HepG2 (cell line): ENCODE data around the gene BAIAP2L1. TPM values are rescaled to one million over a fixed set of nuclear protein-coding genes. Genes with fewer than 3 reads are reported as not detected.

Experiments used
- ARNTL ChIP-seq: sonication (generic); formaldehyde crosslinking; IDR thresholded peaks from 2 replicates; pipeline ENCODE4 v1.4.0; 2020; ENCODE audit warnings: mild to moderate bottlenecking, missing genetic modification reagents
- ATF7-NPFF ChIP-seq: sonication (generic); formaldehyde crosslinking; IDR thresholded peaks from 2 replicates; pipeline ENCODE4 v1.8.1; 2023; ENCODE audit warnings: mild to moderate bottlenecking, low read depth, missing genetic modification reagents, moderate library complexity
- BCL6 ChIP-seq: IDR thresholded peaks from 2 replicates; pipeline ENCODE4 v1.6.1; 2016; ENCODE audit warnings: missing genetic modification reagents, missing compliant biosample characterization
- DR1 ChIP-seq: sonication (generic); formaldehyde crosslinking; IDR thresholded peaks from 2 replicates; pipeline ENCODE4 v1.8.0; 2021; ENCODE audit warnings: mild to moderate bottlenecking, missing genetic modification reagents, inconsistent platforms
- EEA1 ChIP-seq: sonication (generic); formaldehyde crosslinking; IDR thresholded peaks from 2 replicates; pipeline ENCODE4 v1.5.1; 2020; ENCODE audit warnings: mild to moderate bottlenecking, missing genetic modification reagents, borderline replicate concordance
- FOXK1 ChIP-seq: sonication (generic); formaldehyde crosslinking; IDR thresholded peaks from 2 replicates; pipeline ENCODE4 v1.4.0; 2020; ENCODE audit warnings: low read depth, missing genetic modification reagents, borderline replicate concordance
- IKZF4 ChIP-seq: sonication (generic); formaldehyde crosslinking; IDR thresholded peaks from 2 replicates; pipeline ENCODE4 v1.5.1; 2020; ENCODE audit warnings: borderline replicate concordance, mild to moderate bottlenecking, low read depth, missing genetic modification reagents; ENCODE audit errors: not compliant biosample characterization
- KDM2A ChIP-seq: sonication (generic); formaldehyde crosslinking; IDR thresholded peaks from 2 replicates; pipeline ENCODE4 v1.4.0; 2020; ENCODE audit warnings: low read depth, missing genetic modification reagents, borderline replicate concordance
- MEF2D ChIP-seq: sonication (generic); formaldehyde crosslinking; IDR thresholded peaks from 2 replicates; pipeline ENCODE4 v1.5.1; 2020; ENCODE audit warnings: mild to moderate bottlenecking, missing genetic modification reagents
- PHF20 ChIP-seq: sonication (generic); formaldehyde crosslinking; IDR thresholded peaks from 2 replicates; pipeline ENCODE4 v1.5.0; 2020; ENCODE audit warnings: mild to moderate bottlenecking, missing genetic modification reagents
- RXRB ChIP-seq: IDR thresholded peaks from 2 replicates; pipeline ENCODE4 v1.6.1; 2016; ENCODE audit warnings: borderline replicate concordance, missing genetic modification reagents, missing compliant biosample characterization
- ZNF142 ChIP-seq: sonication (generic); formaldehyde crosslinking; IDR thresholded peaks from 2 replicates; pipeline ENCODE4 v1.4.0; 2020; ENCODE audit warnings: missing genetic modification reagents
- ZNF30 ChIP-seq: sonication (generic); formaldehyde crosslinking; IDR thresholded peaks from 2 replicates; pipeline ENCODE4 v1.5.0; 2020; ENCODE audit warnings: mild to moderate bottlenecking, missing genetic modification reagents
- ZNF512B ChIP-seq: sonication (generic); formaldehyde crosslinking; IDR thresholded peaks from 2 replicates; pipeline ENCODE4 v1.5.1; 2020; ENCODE audit warnings: missing genetic modification reagents, mild to moderate bottlenecking, borderline replicate concordance
- ZNF550 ChIP-seq: sonication (generic); formaldehyde crosslinking; IDR thresholded peaks from 2 replicates; pipeline ENCODE4 v1.4.0; 2020; ENCODE audit warnings: mild to moderate bottlenecking, missing genetic modification reagents, borderline replicate concordance
- ZNF703 ChIP-seq: sonication (generic); formaldehyde crosslinking; IDR thresholded peaks from 2 replicates; pipeline ENCODE4 v1.5.1; 2020; ENCODE audit warnings: missing genetic modification reagents, mild to moderate bottlenecking, moderate library complexity, borderline replicate concordance
- ZSCAN29 ChIP-seq: sonication (generic); formaldehyde crosslinking; conservative IDR thresholded peaks from 2 replicates; pipeline ENCODE4 v1.4.0; 2020; ENCODE audit warnings: mild to moderate bottlenecking, missing genetic modification reagents
- polyA plus RNA-seq, 8 experiments: library from polyadenylated mRNA; depleted of rRNA in 3 of 8; stranded (reverse) in 7 of 8; unstranded in 1 of 8; fragments of >200 nt; fragmentation: Illumina TruSeq in 4 of 8; extraction: Trizol in 4 of 8; gene quantifications; 2 replicates each; pipeline versions ENCODE4 v1.2.1 to v1.2.3, GENCODE V29; 2011 to 2016; ENCODE audit warnings: low read depth in 4 of 8, missing spikeins in 1 of 8, mixed read lengths in 1 of 8; ENCODE audit not compliant: insufficient read depth in 1 of 8
- total RNA-seq, 5 experiments: library from RNA; depleted of rRNA; stranded (reverse); fragments of >200 nt; fragmentation: Illumina TruSeq; extraction: Trizol; gene quantifications; 2 replicates each; pipeline ENCODE4 v1.2.3, GENCODE V29; 2016; ENCODE audit warnings: low read depth in 1 of 5
- TF ChIP-seq, protein P1 (sequence below): sonication (generic); formaldehyde crosslinking; IDR thresholded peaks from 2 replicates; pipeline ENCODE4 v1.8.1; 2023; ENCODE audit warnings: mild to moderate bottlenecking, missing genetic modification reagents

Gene BAIAP2L1
- total and polyA plus RNA-seq, 2 of the 13 experiments (the other 11 are each of a cell fraction or from before 2014, with no cell fraction given) = 13.0 to 21.5 TPM

- TF ChIP-seq MEF2D (CRISPR knock-in tag) (0 out of 2 replicates have a peak, but pooled peaks have one; percentile 28), ATF7-NPFF (CRISPR knock-in tag) (peak; percentile 70; the same call in 1 of the 2 replicates), RXRB (peak; percentile 98), ZNF703 (CRISPR knock-in tag) (no peak), ZNF550 (CRISPR knock-in tag) (no peak), EEA1 (CRISPR knock-in tag) (peak; percentile 85; the same call in 1 of the 2 replicates), KDM2A (CRISPR knock-in tag) (peak; percentile 86), FOXK1 (CRISPR knock-in tag) (0 out of 2 replicates have a peak, but pooled peaks have one; percentile 60), BCL6 (peak; percentile 28; the same call in 1 of the 2 replicates), ZNF512B (CRISPR knock-in tag) (no peak), ARNTL (CRISPR knock-in tag) (peak; percentile 69; the same call in 1 of the 2 replicates), ZSCAN29 (CRISPR knock-in tag) (0 out of 2 replicates have a peak, but pooled peaks have one; percentile 56), IKZF4 (CRISPR knock-in tag) (peak; percentile 31), ZNF142 (CRISPR knock-in tag) (0 out of 2 replicates have a peak, but pooled peaks have one; percentile 21), PHF20 (CRISPR knock-in tag) (peak; percentile 93), ZNF30 (CRISPR knock-in tag) (0 out of 2 replicates have a peak, but pooled peaks have one; percentile 21), DR1 (CRISPR knock-in tag) (peak; percentile 78)
- TF ChIP-seq, protein P1, sequence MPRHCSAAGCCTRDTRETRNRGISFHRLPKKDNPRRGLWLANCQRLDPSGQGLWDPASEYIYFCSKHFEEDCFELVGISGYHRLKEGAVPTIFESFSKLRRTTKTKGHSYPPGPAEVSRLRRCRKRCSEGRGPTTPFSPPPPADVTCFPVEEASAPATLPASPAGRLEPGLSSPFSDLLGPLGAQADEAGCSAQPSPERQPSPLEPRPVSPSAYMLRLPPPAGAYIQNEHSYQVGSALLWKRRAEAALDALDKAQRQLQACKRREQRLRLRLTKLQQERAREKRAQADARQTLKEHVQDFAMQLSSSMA (CRISPR knock-in tag) = 0 out of 2 replicates have a peak, but pooled peaks have one; percentile 62
Observed at GRCh38 chr7:98251601-98252424, 149.1 kb downstream of the BAIAP2L1 start, which contains the start of gene TECPR1 (continued).
